GM23248 (cell line): ENCODE results near the gene HUS1B.

Experiments
- EZH2 ChIP-seq: fragments of 200-600 bp; sonication (generic); IDR thresholded peaks from 2 replicates; pipeline ENCODE4 v1.6.1; 2018; ENCODE audit warnings: antibody characterized with exemption, mild to moderate bottlenecking; ENCODE audit not compliant: insufficient read depth, poor library complexity, severe bottlenecking
- EZH2phosphoT487 ChIP-seq: fragments of 200-600 bp; sonication (generic); IDR thresholded peaks from 2 replicates; pipeline ENCODE4 v1.6.1; 2018; ENCODE audit warnings: antibody characterized with exemption, moderate library complexity, mild to moderate bottlenecking, low read depth; ENCODE audit not compliant: insufficient read depth

DNA sequence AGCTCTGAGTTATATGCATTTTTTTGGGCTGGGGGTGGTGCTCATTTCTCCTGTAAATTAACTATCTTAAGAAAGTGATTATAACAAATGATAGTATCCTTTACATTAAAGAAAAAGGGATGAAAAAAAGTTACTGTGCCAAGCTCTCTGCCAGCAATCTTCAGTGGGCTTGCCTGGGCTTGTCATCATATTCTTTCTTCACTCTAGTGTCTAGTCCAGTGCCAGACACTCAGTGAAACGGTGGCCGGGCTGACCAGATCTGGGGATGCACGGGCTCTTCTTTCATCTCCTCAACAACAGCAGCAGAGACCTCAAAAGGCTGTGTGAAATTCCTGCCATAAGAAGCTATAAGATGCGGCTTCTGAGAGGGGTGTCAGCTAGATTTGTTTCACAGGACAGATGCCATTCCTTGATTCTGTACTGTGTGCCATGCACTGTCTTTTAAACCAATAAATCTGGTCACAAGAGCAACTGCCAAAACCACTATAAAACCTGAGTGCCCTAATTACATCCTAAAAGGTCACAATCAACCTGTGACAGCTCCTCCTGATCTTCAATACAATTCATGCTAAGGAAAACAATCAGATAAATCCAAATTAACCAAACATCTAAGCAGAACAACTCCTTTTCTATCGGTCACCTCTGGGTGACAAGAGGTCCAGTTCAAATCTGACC is 23.9 kb upstream of the HUS1B start:
- TF ChIP-seq EZH2: no peak
- no peak for TF ChIP-seq EZH2phosphoT487
